ENCODE data around the gene MIEF2. TPM values are rescaled to one million over a fixed set of nuclear protein-coding genes. Genes with fewer than 3 reads are reported as not detected.

MIEF2 gene
- total RNA-seq, 2 experiments from 2014 or later, result 9.2 to 10.9 TPM

DNA sequence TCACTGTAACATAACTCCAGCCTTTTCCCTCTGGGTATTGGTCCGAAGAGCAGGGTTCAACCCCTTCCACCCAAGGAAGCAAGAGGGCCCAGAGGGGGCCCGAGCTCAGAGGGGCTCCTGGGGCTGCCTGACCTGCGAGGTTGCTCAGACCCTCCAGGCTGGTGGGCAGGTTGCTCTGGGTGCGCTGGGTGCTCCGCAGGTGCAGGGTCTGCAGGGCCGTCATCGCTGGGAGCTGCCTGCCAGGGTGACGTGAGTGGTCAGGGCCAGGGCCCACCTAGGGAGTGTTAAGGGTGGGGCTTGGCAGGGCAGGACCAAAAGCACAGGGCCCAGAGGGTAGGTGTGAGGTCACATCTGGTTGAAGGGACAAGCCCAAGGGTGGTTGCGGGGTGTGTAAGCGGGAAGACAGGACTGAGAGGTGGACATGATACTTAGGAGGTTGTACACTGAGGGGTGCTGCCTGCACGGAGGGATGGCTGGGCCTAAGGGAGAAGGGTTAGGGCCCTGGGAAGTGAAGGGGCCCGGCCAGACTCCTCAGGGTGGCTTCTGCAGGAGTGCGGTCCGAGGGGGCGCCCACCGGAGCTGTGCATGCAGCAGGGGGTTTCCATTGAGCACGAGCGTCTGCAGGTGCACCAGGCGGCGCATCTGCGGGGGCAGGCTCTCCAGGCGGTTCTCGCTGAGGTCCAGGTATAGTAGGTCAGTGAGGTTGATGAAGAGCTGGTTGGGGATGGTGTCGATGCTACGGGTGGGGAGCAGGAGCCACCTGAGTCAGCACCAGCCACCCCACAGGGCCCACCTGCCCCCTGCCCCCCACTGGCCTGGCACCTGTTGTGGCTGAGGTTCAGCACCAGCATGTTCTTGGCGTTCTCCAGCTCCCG lies 6.3 kb upstream of the MIEF2 start:
- POLR2A ChIA-PET, result interaction anchor here (0.8 to 1.0 kb wide), 2 partner anchors 11 to 66 kb away, joined by 3 read pairs; no protein-coding TSS in a partner anchor

DNA sequence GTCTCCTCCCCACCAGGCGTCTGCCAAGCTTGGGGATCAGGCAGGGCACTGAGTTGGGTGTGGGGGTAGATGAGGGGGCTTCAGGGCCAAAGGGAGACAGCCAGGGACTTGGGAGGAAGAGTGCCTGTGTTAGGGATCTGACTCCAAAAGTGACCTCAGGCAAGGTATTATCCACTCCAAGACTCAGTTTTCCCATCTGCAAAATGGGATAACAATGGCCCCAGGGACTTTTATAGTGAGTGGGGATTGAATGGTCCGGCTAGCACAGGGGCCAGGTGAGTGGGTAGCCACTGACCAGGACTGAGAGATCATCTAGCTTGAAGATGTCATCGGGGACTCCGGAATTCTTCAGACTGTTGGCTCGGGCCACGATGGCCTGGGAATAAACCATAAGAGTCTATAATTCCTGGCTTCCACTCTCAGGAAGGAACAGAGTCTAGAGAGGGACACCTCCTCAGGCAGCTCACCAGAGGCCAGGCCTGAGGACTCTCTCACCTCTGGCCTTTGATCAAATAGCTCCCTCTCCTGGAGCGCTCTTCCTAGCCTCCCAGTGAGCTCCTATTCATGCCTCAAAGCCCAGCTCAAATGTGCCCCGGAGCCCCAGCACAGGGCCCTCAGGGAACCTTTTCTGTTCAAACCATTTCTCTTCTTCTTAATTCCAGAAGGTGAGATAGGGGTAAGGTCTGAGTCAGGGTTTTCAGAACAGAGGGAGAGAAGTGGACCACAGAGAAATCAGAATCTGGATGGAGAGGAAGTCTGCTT lies 5.4 kb upstream of the MIEF2 start:
- Mint-ChIP-seq H3K27me3 (no peaks in the 10 kb centered on the region), H3K36me3 (ENCODE audit: low read depth) (peaks cover 45% of the 10 kb centered on the region), H3K27ac (no peak overlapping the region), H3K9me3 (no peaks in the 10 kb centered on the region), H3K4me3 (no peak overlapping the region), H3K4me1 (peaks cover 29% of the 10 kb centered on the region)
- ChIA-PET CTCF (no interaction called here), POLR2A (interaction anchor here (1.2 kb wide), 1 partner anchor 13 kb away, joined by 4 read pairs; no protein-coding TSS in a partner anchor)
- DNase-seq, result no peak

More for the DNA sequence above, 6.3 kb upstream of the MIEF2 start:
- DNase-seq, result no peak
- H3K4me1 Mint-ChIP-seq, result peaks cover 23% of the 10 kb centered on the region
- H3K4me3 Mint-ChIP-seq, result no peak overlapping the region
- H3K27me3 Mint-ChIP-seq, result no peaks in the 10 kb centered on the region
- no peaks in the 10 kb centered on the region for H3K9me3 Mint-ChIP-seq
- no peak overlapping the region for H3K27ac Mint-ChIP-seq
- CTCF ChIA-PET, result no interaction called here
- peaks cover 46% of the 10 kb centered on the region for H3K36me3 Mint-ChIP-seq (ENCODE audit: low read depth)

DNA sequence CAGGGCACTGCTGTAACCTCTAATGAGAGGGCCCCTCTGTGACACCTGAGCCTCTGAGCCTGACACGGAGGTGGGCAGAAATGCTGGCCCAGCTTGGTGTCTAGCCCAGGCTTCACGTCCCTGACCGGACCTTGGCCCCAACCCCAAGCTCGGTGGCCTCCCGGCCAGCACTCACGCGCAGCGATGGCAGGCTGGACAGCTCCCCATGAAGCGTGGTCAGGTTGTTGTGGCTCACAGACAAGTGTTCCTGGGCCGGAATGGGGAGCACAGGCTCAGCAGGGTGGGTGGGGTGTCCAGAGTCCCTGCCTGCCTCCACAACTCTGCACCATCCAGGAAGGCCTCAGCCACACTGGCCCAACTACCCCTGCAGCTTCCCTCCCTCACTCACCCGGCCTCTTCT lies 4.1 kb upstream of the MIEF2 start:
- H3K36me3 Mint-ChIP-seq (ENCODE audit: low read depth), result peaks cover 33% of the 10 kb centered on the region
- CTCF ChIA-PET, result interaction anchor here (1.2 kb wide), 1 partner anchor 8 kb away, joined by 5 read pairs; no protein-coding TSS in a partner anchor

DNA sequence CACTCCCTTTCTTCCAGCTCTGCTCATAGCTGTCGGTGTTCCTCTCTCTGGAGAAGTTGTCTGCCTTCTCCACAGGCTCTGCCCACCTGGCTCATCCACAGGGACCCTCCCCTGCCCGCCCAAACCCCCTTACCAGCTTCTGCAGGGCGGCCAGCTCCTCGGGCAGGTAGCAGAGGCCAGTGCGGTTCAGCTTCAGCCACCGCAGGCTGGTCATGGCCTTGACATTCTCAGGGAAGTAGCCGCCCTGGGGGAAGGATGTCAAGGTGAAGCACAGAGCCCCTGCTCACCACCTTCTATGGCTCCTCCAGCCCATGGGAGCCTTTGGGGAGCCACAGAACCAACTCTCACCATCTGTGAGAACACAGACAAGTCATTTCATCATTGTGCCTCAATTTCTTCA lies 3.7 kb upstream of the MIEF2 start:
- POLR2A ChIA-PET, result interaction anchor here (0.7 to 1.7 kb wide), 5 partner anchors 8 to 58 kb away, joined by 3 to 5 read pairs (median 3); partner anchors contain the start of genes LLGL1, SMCR8 and TOP3A
- H3K4me3 Mint-ChIP-seq, result peak overlapping the region; percentile 95
- DNase-seq, result no peak
- peaks cover 35% of the 10 kb centered on the region for H3K4me1 Mint-ChIP-seq
- CTCF ChIA-PET, result interaction anchor here (1.2 kb wide), 1 partner anchor 8 kb away, joined by 5 read pairs; no protein-coding TSS in a partner anchor
- H3K27ac Mint-ChIP-seq, result no peak overlapping the region
- no peaks in the 10 kb centered on the region for H3K9me3 Mint-ChIP-seq
- peaks cover 29% of the 10 kb centered on the region for H3K36me3 Mint-ChIP-seq (ENCODE audit: low read depth)
- H3K27me3 Mint-ChIP-seq, result no peaks in the 10 kb centered on the region

More for the DNA sequence above, 4.1 kb upstream of the MIEF2 start:
- no peak for DNase-seq
- H3K4me3 Mint-ChIP-seq, result peak overlapping the region; percentile 7
- POLR2A ChIA-PET, result interaction anchor here (1.2 to 1.7 kb wide), 3 partner anchors 15 to 32 kb away, joined by 3 to 5 read pairs (median 4); partner anchors contain the start of gene LLGL1
- no peaks in the 10 kb centered on the region for H3K27me3 Mint-ChIP-seq
- H3K27ac Mint-ChIP-seq, result no peak overlapping the region
- H3K9me3 Mint-ChIP-seq, result no peaks in the 10 kb centered on the region
- H3K4me1 Mint-ChIP-seq, result peaks cover 31% of the 10 kb centered on the region

DNA sequence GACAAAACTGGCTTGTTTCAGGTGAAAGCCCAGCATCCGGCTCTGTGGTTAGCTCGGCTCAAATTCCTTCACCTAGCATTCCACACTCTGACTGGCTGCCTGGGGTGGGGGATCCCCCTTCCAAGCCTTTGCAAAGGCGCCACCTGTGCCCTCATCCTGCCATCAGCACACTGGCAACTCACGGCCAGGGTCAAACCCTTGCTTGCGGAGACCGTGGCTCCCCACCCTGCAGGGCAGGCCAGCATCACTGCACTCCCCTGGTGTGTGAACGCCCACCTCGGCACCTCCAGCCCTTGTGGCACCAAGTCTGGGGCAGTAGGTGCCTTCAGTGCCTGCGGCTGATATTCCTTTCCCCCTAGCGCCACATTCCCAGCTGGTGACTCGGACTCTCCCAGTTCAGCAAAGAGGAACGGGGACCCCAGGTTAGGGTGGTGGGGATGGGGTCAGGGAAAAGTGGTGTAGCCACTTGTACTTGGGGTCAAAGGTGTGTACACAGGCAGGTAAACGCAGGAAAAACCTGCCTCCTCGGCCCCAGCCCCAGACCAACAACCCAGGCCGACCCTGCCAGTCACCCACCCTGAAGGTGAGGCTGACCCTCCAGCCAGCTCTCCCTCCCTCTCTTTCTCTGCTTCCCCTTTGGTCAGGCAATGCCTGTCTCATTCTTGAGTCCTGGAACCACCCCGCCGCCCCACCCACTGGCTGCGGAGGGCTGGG lies 3.0 kb upstream of the MIEF2 start:
- H3K36me3 Mint-ChIP-seq (ENCODE audit: low read depth), result peaks cover 28% of the 10 kb centered on the region
- CTCF ChIA-PET, result interaction anchor here (1.2 kb wide), 1 partner anchor 9 kb away, joined by 5 read pairs; no protein-coding TSS in a partner anchor
- no peaks in the 10 kb centered on the region for H3K9me3 Mint-ChIP-seq

DNA sequence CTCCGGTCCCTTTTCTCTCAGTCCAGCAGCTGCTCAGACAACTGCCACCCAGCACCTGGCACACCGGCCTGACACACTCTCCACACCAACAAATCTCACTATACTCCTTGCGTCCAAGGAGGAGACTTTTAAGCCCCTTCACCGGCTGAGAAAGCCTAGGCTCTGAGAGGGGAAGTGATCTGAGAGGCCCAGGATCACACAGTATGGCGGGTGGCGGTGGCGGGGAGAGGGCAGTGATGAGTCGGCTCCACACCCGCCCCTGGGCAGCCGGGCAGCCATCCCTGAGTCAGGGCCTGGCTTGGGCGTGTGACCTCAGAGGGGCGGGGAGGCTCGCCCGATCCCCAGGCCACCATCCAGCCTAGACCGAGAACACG lies 2.5 kb upstream of the MIEF2 start:
- H3K4me3 Mint-ChIP-seq, result peak overlapping the region; percentile 95
- POLR2A ChIA-PET, result interaction anchor here (0.6 to 1.4 kb wide), 4 partner anchors 10 to 105 kb away, joined by 3 to 4 read pairs (median 3); partner anchors contain the start of genes SMCR8 and TOP3A

More for the DNA sequence above, 3.0 kb upstream of the MIEF2 start:
- peak; percentile 26 for DNase-seq
- H3K4me3 Mint-ChIP-seq, result peak overlapping the region; percentile 95
- H3K4me1 Mint-ChIP-seq, result peaks cover 39% of the 10 kb centered on the region
- POLR2A ChIA-PET, result interaction anchor here (0.6 to 1.7 kb wide), 7 partner anchors 9 to 105 kb away, joined by 3 to 5 read pairs (median 3); partner anchors contain the start of genes SMCR8 and TOP3A
- H3K27ac Mint-ChIP-seq, result peak overlapping the region; percentile 91
- H3K27me3 Mint-ChIP-seq, result no peaks in the 10 kb centered on the region

DNA sequence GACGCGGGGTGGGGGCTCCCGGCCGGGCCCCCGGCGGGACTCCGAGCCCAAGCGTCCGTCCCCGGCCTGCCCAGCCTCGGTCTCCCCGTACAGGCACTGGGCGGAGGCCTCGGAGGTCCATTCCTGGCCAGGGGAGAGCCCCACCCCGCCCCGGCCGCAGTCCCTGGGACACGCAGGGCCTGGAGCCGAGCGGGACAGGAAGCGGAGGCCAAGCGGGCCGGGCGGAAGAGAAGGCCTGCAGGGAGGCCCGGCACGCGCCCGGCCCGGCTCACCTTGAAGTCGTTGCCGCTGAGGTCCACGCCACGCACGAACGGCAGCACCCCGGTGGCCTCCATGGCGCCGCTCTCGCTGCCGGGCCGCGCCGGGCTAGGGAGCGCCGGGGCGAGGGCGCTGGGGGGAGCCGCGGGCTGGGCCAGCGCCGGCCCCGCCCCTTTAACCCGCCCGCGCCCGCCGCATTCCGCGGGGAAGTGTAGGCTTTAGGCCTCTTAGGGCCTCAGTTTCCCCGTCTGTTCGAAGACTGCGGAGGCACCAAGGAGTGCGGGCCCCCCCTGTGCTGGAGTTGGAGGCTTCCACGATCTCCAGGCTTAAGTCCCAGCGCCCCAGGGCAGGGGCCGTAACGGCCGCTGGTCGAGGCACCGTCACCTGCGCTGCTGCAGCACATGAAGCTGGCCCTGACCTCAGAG lies 2.0 kb upstream of the MIEF2 start, which contains the start of gene FLII:
Gene FLII, minus strand, starts transcription at position 383 of the 683 bp plus-strand sequence. Its CDS starts 48 bp downstream, at position 335.
- CTCF ChIA-PET, result interaction anchor here (1.2 kb wide), 1 partner anchor 9 kb away, joined by 6 read pairs; no protein-coding TSS in a partner anchor
- H3K27me3 Mint-ChIP-seq, result no peaks in the 10 kb centered on the region
- peaks cover 40% of the 10 kb centered on the region for H3K4me1 Mint-ChIP-seq
- peak; percentile 57 for DNase-seq
- peak within 1 kb of the TSS; percentile 91 for H3K27ac Mint-ChIP-seq
- POLR2A ChIA-PET, result interaction anchor here (1.1 to 2.4 kb wide), 4 partner anchors 9 to 104 kb away, joined by 3 to 6 read pairs (median 4); partner anchors contain the start of genes SMCR8 and TOP3A
- H3K9me3 Mint-ChIP-seq, result no peaks in the 10 kb centered on the region
- peak within 1 kb of the TSS; percentile 95 for H3K4me3 Mint-ChIP-seq
- H3K36me3 Mint-ChIP-seq (ENCODE audit: low read depth), result peaks cover 23% of the 10 kb centered on the region

More for the DNA sequence above, 2.5 kb upstream of the MIEF2 start:
- Mint-ChIP-seq H3K36me3 (ENCODE audit: low read depth) (peaks cover 25% of the 10 kb centered on the region), H3K9me3 (no peaks in the 10 kb centered on the region), H3K27ac (peak overlapping the region; percentile 91), H3K27me3 (no peaks in the 10 kb centered on the region), H3K4me1 (peaks cover 40% of the 10 kb centered on the region)
- DNase-seq, result peak; percentile 64
- CTCF ChIA-PET, result no interaction called here

DNA sequence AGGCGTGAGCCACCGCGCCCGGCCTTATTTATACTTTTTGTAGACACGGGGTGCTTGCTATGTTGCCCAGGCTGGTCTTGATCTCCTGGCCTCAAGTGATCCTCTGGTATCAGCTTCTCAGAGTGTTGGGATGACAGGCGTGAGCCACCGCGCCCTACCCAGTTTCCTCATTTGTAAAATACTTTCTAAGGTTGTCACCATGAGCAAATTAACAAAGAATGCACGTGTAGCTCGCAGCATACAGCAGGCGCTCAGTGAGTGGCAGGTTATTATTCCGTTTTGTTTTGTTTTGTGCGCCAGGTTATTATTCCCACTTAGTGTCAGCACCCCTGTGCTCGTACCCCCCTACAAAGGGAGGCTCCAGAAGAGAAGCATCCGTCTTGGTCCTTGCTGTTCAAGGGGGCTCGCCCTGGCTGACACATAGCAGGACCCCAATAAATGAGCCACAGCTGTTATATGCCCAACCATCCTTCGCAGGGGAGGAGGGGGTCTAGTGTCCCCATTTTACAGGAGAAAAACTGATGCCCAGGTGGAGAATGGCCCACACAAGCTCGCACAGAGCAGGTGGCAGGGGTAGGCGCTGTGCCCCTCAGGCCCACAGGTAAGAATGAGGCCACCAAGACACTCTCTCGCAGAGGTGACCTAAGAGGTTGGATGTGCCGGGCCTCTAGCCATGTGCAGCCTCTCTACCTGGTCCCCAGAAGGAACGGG lies 686 bp upstream of the MIEF2 start:
- Mint-ChIP-seq H3K4me1 (peaks cover 40% of the 10 kb centered on the region), H3K4me3 (peak overlapping the region; percentile 75), H3K9me3 (no peaks in the 10 kb centered on the region), H3K36me3 (ENCODE audit: low read depth) (peaks cover 16% of the 10 kb centered on the region), H3K27ac (peak overlapping the region; percentile 77), H3K27me3 (no peaks in the 10 kb centered on the region)
- no peak for DNase-seq
- CTCF ChIA-PET, result interaction anchor here (1.2 kb wide), 1 partner anchor 8 kb away, joined by 6 read pairs; no protein-coding TSS in a partner anchor
- POLR2A ChIA-PET, result interaction anchor here (2.4 kb wide), 1 partner anchor 9 kb away, joined by 6 read pairs; no protein-coding TSS in a partner anchor

DNA sequence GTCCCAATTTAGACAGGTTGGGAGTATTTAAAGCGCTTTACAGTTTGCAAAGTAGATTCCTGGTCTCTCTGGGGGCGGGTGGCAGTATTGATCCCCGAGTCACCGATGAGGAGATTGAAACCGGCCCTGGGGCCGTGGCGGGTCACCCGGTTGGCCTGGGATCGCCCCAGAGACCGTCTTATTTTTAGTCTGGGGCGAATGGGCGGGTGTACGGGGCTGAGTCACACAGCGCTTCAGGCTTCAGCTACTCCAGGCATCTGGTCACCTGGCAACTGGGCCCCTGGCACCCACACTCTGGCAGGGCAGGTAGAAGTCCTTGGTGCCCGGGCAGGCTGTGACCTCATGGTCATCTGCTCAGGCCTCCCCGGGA lies 669 bp downstream of the MIEF2 start:
- H3K36me3 Mint-ChIP-seq (ENCODE audit: low read depth), result peaks cover 8% of the 10 kb centered on the region
- H3K9me3 Mint-ChIP-seq, result no peaks in the 10 kb centered on the region
- no peaks in the 10 kb centered on the region for H3K27me3 Mint-ChIP-seq
- DNase-seq, result peak; percentile 49
- ChIA-PET POLR2A (interaction anchor here (1.2 to 2.4 kb wide), 3 partner anchors 8 to 78 kb away, joined by 3 to 8 read pairs (median 6); partner anchors contain the start of gene ALKBH5), CTCF (interaction anchor here (1.3 kb wide), 1 partner anchor 78 kb away, joined by 5 read pairs; the partner anchor contains the start of gene ALKBH5)
- peak overlapping the region; percentile 75 for H3K4me3 Mint-ChIP-seq
- H3K27ac Mint-ChIP-seq, result peak overlapping the region; percentile 77
- H3K4me1 Mint-ChIP-seq, result peaks cover 37% of the 10 kb centered on the region

DNA sequence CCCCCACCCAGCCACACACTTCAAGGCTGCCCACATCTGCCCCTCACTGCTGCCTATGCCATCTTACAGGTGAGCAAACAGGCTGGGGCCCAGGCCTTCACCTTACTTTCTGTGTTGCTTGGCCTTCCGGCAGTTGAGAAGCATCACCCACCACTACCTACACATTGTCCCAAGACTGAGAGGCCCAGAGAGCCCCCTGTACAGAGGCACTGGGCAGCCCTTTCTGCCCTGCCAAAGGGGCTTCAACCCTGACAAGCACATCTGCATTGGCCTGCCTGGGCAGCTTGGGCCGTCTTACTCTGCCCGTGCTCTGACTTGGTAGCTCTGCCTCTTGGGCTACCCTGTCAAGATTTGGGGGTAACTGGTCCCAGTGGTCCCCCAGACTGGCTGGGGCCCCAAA lies 1.2 kb downstream of the MIEF2 start:
- no peak for DNase-seq
- Mint-ChIP-seq H3K4me1 (peaks cover 35% of the 10 kb centered on the region), H3K9me3 (no peaks in the 10 kb centered on the region), H3K27me3 (no peaks in the 10 kb centered on the region), H3K27ac (peak overlapping the region; percentile 35), H3K36me3 (ENCODE audit: low read depth) (peaks cover 7% of the 10 kb centered on the region), H3K4me3 (peak overlapping the region; percentile 75)
- ChIA-PET POLR2A (interaction anchor here (1.1 to 2.3 kb wide), 3 partner anchors 13 to 78 kb away, joined by 3 to 8 read pairs (median 5); partner anchors contain the start of genes ALKBH5, SMCR8 and TOP3A), CTCF (interaction anchor here (1.3 kb wide), 1 partner anchor 78 kb away, joined by 5 read pairs; the partner anchor contains the start of gene ALKBH5)

DNA sequence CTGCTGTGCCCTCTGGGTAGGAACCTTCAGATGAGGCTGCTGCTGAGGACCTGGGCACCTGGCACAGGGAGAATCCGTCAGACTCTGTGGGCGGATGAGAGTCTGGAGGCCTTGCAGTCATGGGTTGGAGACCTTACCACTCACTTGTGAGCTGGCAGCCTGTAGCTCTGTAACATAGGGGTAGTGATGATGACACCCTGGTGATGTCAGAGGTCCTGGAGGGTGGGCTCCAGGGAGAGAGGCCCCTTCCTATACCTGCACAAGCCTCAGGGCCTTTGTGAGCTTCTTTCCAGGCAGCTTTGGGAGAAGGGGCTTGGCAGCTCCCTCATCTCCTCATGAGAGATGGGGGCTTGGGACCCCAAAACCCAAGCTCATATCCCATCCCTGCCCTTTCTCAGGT lies 1.6 kb downstream of the MIEF2 start:
- H3K36me3 Mint-ChIP-seq (ENCODE audit: low read depth), result peaks cover 6% of the 10 kb centered on the region
- H3K27me3 Mint-ChIP-seq, result no peaks in the 10 kb centered on the region
- no peak overlapping the region for H3K27ac Mint-ChIP-seq
- H3K9me3 Mint-ChIP-seq, result no peaks in the 10 kb centered on the region
- CTCF ChIA-PET, result no interaction called here
- DNase-seq, result no peak
- POLR2A ChIA-PET, result interaction anchor here (1.1 to 2.3 kb wide), 2 partner anchors 13 to 53 kb away, joined by 5 to 8 read pairs; partner anchors contain the start of genes SMCR8 and TOP3A
- H3K4me1 Mint-ChIP-seq, result peaks cover 32% of the 10 kb centered on the region
- H3K4me3 Mint-ChIP-seq, result peak overlapping the region; percentile 75
